ENCODE measurements around the gene MPRIP. TPM values are rescaled to one million over a fixed set of nuclear protein-coding genes. Genes with fewer than 3 reads are reported as not detected.

The MPRIP gene
- total RNA-seq, 1 donor from 2014 or later = 293 TPM

GRCh38 chr17:17107891-17108431, 65.7 kb downstream of the MPRIP start:
- no peak for DNase-seq (ENCODE audit: low spot score)

GRCh38 chr17:17108451-17109049, 66.3 kb downstream of the MPRIP start:
- no peak for DNase-seq (ENCODE audit: low spot score)

GRCh38 chr17:17109256-17109655, 67.0 kb downstream of the MPRIP start:
- DNase-seq (ENCODE audit: low spot score) = no peak

- DNase-seq (ENCODE audit: low spot score) = no peak
Observed at GRCh38 chr17:17109907-17110306, 67.7 kb downstream of the MPRIP start.

GRCh38 chr17:17110520-17110919, 68.3 kb downstream of the MPRIP start:
- DNase-seq (ENCODE audit: low spot score) = no peak

GRCh38 chr17:17111401-17112393, 69.4 kb downstream of the MPRIP start:
- DNase-seq (ENCODE audit: low spot score) = no peak

GRCh38 chr17:17112628-17113200, 70.5 kb downstream of the MPRIP start:
- DNase-seq (ENCODE audit: low spot score) = no peak

- no peak for DNase-seq (ENCODE audit: low spot score)
Observed at GRCh38 chr17:17114592-17115225, 72.5 kb downstream of the MPRIP start.

- no peak for DNase-seq (ENCODE audit: low spot score)
Observed at GRCh38 chr17:17115620-17116019, 73.4 kb downstream of the MPRIP start.

- no peak for DNase-seq (ENCODE audit: low spot score)
Observed at GRCh38 chr17:17116406-17116805, 74.1 kb downstream of the MPRIP start.

- DNase-seq (ENCODE audit: low spot score) = no peak
Observed at GRCh38 chr17:17117923-17118322, 75.7 kb downstream of the MPRIP start.

GRCh38 chr17:17118399-17118798, 76.1 kb downstream of the MPRIP start:
- DNase-seq (ENCODE audit: low spot score) = no peak

GRCh38 chr17:17119106-17119505, 76.8 kb downstream of the MPRIP start:
- no peak for DNase-seq (ENCODE audit: low spot score)

GRCh38 chr17:17119533-17119932, 77.3 kb downstream of the MPRIP start:
- DNase-seq (ENCODE audit: low spot score) = no peak

- no peak for DNase-seq (ENCODE audit: low spot score)
Observed at GRCh38 chr17:17120294-17120693, 78.0 kb downstream of the MPRIP start.

- no peak for DNase-seq (ENCODE audit: low spot score)
Observed at GRCh38 chr17:17120701-17121100, 78.4 kb downstream of the MPRIP start.

GRCh38 chr17:17121162-17121561, 78.9 kb downstream of the MPRIP start:
- no peak for DNase-seq (ENCODE audit: low spot score)

- no peak for DNase-seq (ENCODE audit: low spot score)
Observed at GRCh38 chr17:17122781-17123483, 80.7 kb downstream of the MPRIP start.

GRCh38 chr17:17124341-17124740, 82.1 kb downstream of the MPRIP start:
- no peak for DNase-seq (ENCODE audit: low spot score)

GRCh38 chr17:17125136-17126084, 83.2 kb downstream of the MPRIP start:
- DNase-seq (ENCODE audit: low spot score) = no peak

Data from mesenteric fat pad (tissue), 1 donor.